ENCODE data around the gene SHANK2.

- TF ChIP-seq YY1 (IDR thresholded peaks at IDR 0.05; ENCODE audit: insufficient read depth, insufficient read length) = no peak
- TF ChIP-seq SUZ12 (IDR thresholded peaks at IDR 0.05; ENCODE audit: extremely low read depth, insufficient read depth, insufficient read length) = no peak
- TF ChIP-seq ZNF274 (IDR thresholded peaks at IDR 0.05; ENCODE audit: low read depth, low read length) = no peak
Observed at GRCh38 chr11:71268706-71269321, 16.4 kb upstream of the SHANK2 start.
